H7 (cell line): Measurements from ENCODE around the gene ADGRG6. TPM values are rescaled to one million over a fixed set of nuclear protein-coding genes. Genes with fewer than 3 reads are reported as not detected.

ENCODE experiments used
- DNase-seq: peaks from one replicate; pipeline ENCODE4 v3.0.0; 2012
- H3K27me3 ChIP-seq: 2 replicates; pipeline ENCODE4 v1.6.0; 2011; ENCODE audit warnings: mild to moderate bottlenecking, low read length; ENCODE audit not compliant: control insufficient read depth, insufficient read depth
- H3K36me3 ChIP-seq: replicated peaks from 2 replicates; pipeline ENCODE4 v1.5.1; 2011; ENCODE audit warnings: low read length; ENCODE audit not compliant: control insufficient read depth, insufficient read depth
- H3K4me3 ChIP-seq: 2 replicates; pipeline ENCODE4 v1.5.1; 2011; ENCODE audit warnings: low read depth, mild to moderate bottlenecking, control low read depth, low read length, moderate library complexity; ENCODE audit not compliant: insufficient read depth
- total RNA-seq: library from RNA; depleted of rRNA; stranded (reverse); fragments of >200 nt; shearing (Covaris generic); gene quantifications from 2 replicates; pipeline ENCODE4 v1.2.3, GENCODE V29; 2014

ADGRG6 gene
- total RNA-seq, 1 experiment from 2014 or later, result 4.4 TPM

GRCh38 chr6:142357879-142358278, 56.1 kb downstream of the ADGRG6 start:
- DNase-seq, result no peak
- H3K36me3 ChIP-seq, result no peaks in the 10 kb centered on the region
- H3K27me3 ChIP-seq, result no peaks in the 10 kb centered on the region
- no peak overlapping the region for H3K4me3 ChIP-seq

GRCh38 chr6:142359271-142359960, 57.6 kb downstream of the ADGRG6 start:
- no peak for DNase-seq
- Histone ChIP-seq H3K27me3 (no peaks in the 10 kb centered on the region), H3K36me3 (no peaks in the 10 kb centered on the region), H3K4me3 (no peak overlapping the region)

GRCh38 chr6:142361345-142361744, 59.5 kb downstream of the ADGRG6 start:
- Histone ChIP-seq H3K27me3 (no peaks in the 10 kb centered on the region), H3K4me3 (no peak overlapping the region), H3K36me3 (no peaks in the 10 kb centered on the region)
- no peak for DNase-seq

- Histone ChIP-seq H3K27me3 (no peaks in the 10 kb centered on the region), H3K4me3 (no peak overlapping the region), H3K36me3 (no peaks in the 10 kb centered on the region)
- no peak for DNase-seq
These were observed 60.3 kb downstream of the ADGRG6 start for GRCh38 chr6:142361779-142362750.

- Histone ChIP-seq H3K36me3 (no peaks in the 10 kb centered on the region), H3K4me3 (no peak overlapping the region), H3K27me3 (no peaks in the 10 kb centered on the region)
- no peak for DNase-seq
These were observed 65.3 kb downstream of the ADGRG6 start for GRCh38 chr6:142367061-142367460.

- no peak for DNase-seq
- H3K36me3 ChIP-seq, result no peaks in the 10 kb centered on the region
- no peaks in the 10 kb centered on the region for H3K27me3 ChIP-seq
- H3K4me3 ChIP-seq, result no peak overlapping the region
These were observed 65.8 kb downstream of the ADGRG6 start for GRCh38 chr6:142367501-142368018.

- no peak overlapping the region for H3K4me3 ChIP-seq
- DNase-seq, result no peak
- no peaks in the 10 kb centered on the region for H3K27me3 ChIP-seq
- no peaks in the 10 kb centered on the region for H3K36me3 ChIP-seq
These were observed 67.5 kb downstream of the ADGRG6 start for GRCh38 chr6:142369266-142369665.

GRCh38 chr6:142372348-142372747, 70.5 kb downstream of the ADGRG6 start:
- Histone ChIP-seq H3K4me3 (no peak overlapping the region), H3K27me3 (no peaks in the 10 kb centered on the region), H3K36me3 (no peaks in the 10 kb centered on the region)
- DNase-seq, result no peak

GRCh38 chr6:142373268-142374090, 71.7 kb downstream of the ADGRG6 start:
- Histone ChIP-seq H3K27me3 (no peaks in the 10 kb centered on the region), H3K36me3 (no peaks in the 10 kb centered on the region), H3K4me3 (no peak overlapping the region)
- no peak for DNase-seq

- no peaks in the 10 kb centered on the region for H3K27me3 ChIP-seq
- H3K4me3 ChIP-seq, result no peak overlapping the region
These were observed 72.4 kb downstream of the ADGRG6 start for GRCh38 chr6:142374091-142374770.

GRCh38 chr6:142374965-142375733, 73.3 kb downstream of the ADGRG6 start:
- Histone ChIP-seq H3K27me3 (no peaks in the 10 kb centered on the region), H3K4me3 (no peak overlapping the region), H3K36me3 (no peaks in the 10 kb centered on the region)
- DNase-seq, result no peak

More at GRCh38 chr6:142374091-142374770, 72.4 kb downstream of the ADGRG6 start:
- no peaks in the 10 kb centered on the region for H3K36me3 ChIP-seq
- DNase-seq, result no peak

- Histone ChIP-seq H3K4me3 (no peak overlapping the region), H3K36me3 (no peaks in the 10 kb centered on the region), H3K27me3 (no peaks in the 10 kb centered on the region)
- no peak for DNase-seq
These were observed 74.3 kb downstream of the ADGRG6 start for GRCh38 chr6:142376115-142376514.

GRCh38 chr6:142376800-142377496, 75.1 kb downstream of the ADGRG6 start:
- Histone ChIP-seq H3K36me3 (no peaks in the 10 kb centered on the region), H3K4me3 (no peak overlapping the region), H3K27me3 (no peaks in the 10 kb centered on the region)
- peak; percentile 56 for DNase-seq
